HG03175 (cell line): ENCODE results near the gene PIGP.
"Not testable (repeated sequence)": the region's sequence is repeated elsewhere in the genome, so short reads cannot be mapped to it uniquely, and the experiment has no call there.

Source experiments
- ATAC-seq: cut with Tn5 transposase; IDR thresholded peaks from one replicate; pipeline ENCODE4 v1.9.1; 2021; ENCODE audit warnings: mild to moderate bottlenecking, moderate library complexity; ENCODE audit not compliant: unreplicated experiment

PIGP gene

DNA sequence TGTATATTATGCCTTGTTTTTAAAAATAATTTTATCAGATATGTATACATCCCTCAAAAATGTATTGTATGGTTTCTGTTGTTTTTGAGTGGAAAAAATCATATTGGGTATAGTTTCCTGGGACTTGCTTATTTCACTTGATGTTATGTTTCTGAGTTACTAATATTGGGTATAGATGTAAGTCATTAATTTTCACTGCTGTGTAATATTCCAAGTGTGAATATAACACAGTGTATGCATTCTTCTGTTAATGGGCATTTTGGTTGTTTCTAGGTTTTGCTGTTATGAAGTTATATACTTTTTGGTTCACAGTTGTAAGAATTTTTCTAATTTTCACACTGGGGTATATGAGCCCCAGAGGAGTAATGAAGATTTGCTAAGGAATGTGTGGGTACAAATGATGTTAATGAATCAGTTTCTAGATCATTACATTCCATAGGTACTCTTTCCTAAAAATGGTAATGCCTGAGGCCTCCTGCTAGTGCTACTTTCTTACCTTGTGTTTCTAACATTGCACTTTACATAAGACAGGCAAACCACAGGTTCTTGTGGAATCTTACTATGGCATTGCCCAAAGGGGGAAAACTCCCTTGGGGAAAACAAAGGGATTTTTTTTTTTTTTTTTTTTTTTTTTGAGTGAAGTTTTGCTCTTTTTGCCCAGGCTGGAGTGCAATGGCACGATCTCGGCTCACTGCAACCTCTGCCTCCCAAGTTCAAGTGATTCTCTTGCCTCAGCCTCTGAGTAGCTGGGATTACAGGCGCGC, 3.4 kb upstream of the PIGP start:
- no peak for ATAC-seq

DNA sequence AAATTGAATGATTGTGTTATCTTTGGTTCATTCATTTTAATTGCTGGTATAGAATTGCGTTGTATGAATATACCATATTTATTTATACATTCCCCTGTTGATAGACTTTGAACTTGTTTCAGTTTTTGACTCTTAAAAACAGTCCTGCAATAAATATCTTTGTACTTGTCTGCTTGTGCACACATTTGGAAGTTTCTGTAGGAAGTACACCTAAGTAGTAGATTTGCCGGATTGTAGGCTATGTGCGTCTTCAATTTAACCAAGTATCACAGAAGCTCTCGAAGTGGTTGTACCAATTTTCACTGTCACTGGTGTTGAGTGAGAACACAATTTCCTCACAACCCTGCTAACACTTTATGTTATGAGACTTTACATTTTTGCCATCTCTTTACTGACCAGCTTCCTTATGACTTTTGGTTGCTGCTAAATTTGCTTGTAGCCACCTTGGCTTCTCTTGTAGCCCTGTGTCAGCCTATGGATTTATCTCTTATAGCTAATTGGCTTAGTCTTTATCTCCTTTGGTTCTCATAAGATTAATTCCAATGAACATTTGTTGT, 2.4 kb upstream of the PIGP start:
- ATAC-seq = no peak

DNA sequence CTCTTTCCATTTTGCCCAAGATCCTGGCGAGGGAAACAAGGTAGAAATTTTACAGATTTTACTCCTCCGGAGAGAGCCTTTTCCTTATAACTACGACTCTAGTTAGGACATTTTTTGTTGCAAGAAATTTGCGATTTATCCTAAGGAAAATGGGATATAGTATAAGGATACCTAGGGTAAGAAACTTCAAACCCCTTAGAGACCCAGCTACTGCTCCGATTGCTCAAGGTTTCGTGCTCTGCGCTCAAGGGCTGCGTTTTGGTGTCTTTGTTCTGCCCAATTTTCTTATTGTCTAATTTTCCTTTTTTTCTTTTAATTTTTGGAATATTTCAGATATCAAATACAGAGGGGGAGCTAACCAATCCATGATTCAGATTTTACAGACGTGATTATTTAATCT, 1.7 kb upstream of the PIGP start:
- ATAC-seq = no peak

DNA sequence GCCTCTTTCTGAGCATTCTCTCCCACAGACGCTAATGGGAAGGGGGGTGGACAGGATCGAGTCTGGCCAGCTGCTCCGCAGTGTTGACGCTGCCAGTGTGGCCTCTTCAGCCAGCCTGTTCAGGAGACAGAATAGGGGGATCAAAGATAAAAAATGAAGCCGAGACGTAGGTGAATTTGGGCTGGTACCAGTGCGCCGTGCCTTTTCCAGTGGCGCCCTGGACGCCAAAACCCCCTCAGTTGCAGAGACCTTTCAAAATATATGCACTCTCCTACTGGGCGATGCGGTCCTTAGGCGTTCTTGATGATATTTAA, 1.3 kb upstream of the PIGP start:
- no peak for ATAC-seq

DNA sequence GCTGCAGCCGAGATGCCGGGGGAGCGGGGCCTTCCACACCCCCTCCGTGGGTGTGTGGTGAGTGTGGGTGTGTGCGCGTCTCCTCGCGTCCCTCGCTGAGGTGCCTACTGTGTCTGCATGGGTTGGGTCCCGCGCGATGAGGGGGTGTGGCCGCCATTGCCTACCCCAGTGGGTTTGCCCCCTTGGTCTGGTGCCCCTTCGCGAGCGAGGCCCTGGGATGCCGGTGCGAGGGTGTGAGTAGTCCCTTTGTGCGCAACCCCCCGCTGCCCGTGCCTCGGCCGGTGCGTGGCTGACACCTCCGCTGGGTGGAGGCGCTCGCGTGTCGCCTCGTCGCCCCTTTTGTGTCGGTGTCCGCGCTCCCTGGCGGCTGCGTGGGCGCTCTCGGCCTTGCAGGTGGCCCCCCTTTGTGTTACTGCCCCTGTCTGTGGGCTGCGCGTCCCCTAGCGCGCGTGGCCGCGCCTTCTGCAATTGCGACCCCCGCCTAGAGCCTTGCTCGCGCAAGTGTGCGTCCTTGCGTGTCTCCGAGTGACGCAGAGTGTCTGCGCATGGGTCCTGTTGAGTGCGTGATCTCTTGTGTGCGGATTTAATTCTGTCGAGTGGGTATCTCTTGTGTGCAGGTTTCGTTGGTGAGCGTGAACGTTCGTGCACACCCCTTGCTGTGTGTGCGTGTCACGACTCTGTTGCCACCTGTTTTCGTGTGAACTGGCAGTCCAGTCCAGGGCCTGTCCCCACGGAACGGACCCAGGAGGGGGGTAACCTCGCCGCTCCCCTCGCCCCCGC, 736 bp upstream of the PIGP start:
- ATAC-seq = peak; percentile 35

DNA sequence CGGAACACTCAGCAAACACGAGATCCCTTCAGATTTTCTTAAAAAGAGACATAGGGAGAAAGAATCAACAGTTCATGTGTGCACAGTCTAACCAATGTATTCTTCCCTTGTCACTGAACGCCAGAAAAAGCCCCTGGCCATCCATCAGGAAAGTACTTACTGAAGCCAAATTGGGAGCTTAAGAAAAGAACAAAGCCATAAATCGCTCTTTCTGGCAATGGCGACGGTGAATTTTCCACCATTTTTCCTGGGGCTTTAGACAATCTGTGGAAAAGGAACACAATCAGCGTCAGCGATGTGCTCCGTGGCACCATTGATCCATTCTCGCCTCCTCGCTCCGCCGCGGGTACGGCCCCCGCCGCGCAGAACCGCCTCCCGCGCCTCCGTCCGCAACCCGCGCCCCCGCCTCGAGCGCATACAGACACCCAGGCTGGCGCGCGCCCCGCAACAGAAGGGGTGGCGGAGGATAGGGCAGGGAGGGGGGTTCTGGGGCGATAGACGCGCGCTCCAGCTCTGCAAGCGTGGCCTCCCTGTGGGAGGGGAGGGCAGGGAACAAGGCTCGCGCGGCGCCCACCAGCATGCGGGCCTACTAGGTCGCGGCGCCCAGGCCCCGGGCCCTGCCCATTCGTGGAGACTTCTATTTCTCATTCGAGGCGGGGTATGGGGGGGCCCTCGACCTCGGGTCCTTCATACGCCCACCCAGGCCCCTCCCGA, 440 bp downstream of the PIGP start:
- peak; percentile 40 for ATAC-seq

DNA sequence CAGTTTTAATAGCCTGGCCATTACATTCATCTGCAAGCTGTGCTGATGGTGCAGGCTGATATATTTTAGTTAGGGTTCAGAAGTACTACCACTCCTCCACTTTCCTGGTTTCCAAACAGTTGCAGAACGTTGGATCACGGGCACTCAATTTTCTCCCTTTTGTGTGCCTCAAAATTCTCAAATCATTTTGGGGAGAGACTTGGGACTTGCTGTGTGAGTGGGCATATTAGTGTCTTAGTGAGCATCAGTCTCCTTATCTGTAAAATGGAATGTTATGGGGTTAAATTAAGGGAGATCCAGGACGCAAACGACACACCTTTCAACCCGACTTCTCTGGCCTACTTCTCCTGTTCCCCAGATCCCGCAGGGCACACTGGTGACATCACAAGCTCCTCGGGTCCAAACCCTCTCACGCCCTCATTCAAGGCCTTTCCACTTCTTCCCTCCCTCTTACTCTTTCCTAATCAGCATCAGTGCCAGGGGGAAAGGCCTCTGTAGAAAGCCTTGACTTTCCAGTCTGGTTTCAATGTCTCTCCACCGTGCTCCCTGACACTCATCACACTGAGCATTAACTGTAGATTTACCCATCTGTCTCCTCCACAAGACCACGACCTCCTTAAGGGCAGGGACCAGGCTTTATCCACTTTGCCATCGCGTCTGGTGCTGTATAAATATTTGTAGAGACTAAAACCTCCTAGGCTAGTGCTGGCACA, 1.2 kb downstream of the PIGP start:
- ATAC-seq = no peak

DNA sequence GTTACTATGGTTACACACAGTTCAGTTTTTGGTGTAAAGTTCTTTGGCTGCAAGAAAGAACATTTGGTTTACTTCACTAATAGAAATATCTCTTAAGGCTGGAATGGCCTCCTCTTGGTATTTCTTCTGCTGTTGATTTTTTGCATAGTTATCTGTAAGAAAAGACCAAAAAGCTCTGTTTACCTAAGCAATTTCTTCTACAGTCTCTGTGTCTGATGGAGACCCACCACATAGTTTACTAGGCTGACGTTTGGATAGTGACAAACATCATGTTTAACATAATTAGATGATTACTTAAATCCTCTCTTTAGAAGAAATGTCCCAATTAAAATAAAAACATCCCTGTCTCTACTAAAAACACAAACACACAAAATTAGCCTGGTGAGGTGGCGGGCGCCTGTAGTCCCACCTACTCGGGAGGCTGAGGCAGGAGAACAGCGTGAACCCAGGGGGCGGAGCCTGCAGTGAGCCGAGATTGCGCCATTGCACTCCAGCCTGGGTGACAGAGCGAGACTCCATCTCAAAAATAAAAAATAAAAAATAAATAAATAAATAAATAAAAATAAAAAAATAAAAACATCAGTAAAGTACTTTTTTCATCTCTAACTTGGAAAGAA, 7.2 kb downstream of the PIGP start:
- no peak for ATAC-seq

DNA sequence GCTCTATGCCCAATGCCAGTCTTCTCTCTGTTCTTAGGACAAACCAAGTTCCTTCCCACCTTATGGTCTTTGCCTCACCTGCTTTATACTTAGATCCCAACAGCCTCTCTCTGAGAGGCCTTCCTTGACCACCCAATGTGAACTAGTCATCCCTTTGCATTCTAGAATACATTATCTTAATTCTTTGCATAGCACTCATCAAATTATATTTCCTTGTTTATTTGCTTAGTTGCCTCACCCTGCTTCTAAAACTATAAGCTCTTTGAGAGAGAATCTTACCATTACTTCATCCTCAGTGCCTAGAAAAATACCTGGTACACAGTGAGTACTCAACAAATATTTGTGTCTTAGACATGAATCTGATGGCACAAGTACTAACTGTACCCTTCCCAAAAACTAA, 8.0 kb downstream of the PIGP start:
- ATAC-seq = no peak

DNA sequence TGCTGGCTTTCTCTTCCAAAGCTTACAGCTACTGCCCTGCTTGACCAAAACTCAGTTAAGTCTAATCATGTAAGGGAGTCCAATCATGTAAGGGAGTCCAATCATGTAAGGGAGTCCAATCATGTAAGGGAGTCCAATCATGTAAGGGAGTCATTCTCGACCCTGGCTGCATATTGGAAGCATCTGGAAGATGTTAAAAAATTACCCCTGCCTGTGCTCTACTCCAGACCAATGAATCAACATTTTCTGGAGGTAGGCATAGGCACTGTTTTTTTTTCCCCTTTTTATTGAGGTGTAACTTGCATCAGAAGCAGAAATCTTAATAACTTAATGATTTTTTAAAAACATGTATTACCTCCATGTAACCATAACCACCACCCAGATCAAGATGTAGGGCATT, 9.4 kb downstream of the PIGP start:
- no peak for ATAC-seq

DNA sequence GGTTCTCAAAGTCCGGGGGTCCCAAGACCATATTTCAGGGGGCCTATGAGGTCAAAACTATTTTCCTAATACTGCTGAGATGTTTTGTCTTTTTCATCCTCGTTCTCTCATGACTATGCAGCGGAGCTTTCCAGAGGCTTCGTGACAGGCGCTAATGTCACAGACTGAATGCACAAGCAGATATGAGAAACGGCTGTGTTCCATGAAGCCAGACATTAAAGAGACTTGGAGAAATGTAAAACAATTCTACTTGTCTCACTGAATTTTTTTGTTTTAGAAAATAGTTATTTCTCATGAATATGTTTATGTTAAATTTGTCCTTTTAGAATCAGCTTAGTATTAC, 10.3 kb downstream of the PIGP start:
- no peak for ATAC-seq

DNA sequence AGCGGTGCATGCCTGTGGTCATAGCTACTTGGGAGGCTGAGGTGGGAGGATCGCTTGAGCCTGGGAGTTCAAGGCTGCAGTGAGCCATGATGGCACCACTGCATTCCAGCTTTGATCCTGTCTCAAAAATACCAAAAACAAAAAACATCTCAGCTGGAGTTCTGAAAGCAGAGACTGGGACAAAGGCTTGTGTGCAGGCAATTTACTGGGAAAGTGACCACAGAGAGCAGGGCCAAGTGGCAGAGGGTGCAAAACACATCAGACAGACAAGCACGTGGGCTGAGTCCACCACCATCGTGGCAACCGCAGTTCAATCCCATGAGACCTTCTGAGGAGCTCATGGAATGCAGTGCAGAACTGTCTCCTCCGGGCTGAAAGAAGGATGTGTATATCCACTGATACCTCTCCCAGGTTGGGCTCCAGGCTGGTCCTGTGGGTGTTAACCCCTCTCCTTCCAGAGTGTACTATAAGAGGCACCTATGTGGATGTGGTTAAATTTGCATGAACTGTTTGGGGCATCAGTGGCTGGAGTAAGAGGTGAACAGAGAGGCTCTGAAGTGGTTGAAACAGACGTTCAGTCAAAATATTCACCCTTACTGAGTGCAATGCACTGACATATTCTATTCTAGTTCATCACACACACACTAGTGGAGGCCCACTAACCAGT, 10.8 kb downstream of the PIGP start:
- no peak for ATAC-seq

DNA sequence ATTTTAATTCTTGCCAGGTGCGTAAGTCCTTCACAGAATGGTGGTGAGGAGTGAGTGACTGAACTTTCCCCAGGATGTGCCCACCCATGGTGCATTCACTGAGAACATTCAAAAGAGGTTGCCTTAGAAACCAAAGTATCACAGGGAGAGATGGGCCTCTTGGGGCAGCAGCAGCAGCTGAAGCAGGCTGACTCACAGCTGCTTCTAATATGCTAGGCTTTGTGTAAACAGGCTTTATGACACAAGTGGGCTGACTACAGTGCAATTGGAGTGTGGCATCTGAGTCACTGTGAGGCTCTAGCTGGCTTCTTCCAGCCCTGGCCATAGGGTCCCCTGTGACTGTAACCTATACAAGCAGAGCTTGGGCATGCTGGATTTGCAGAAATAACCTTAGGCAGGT, 12.6 kb downstream of the PIGP start:
- ATAC-seq = no peak

DNA sequence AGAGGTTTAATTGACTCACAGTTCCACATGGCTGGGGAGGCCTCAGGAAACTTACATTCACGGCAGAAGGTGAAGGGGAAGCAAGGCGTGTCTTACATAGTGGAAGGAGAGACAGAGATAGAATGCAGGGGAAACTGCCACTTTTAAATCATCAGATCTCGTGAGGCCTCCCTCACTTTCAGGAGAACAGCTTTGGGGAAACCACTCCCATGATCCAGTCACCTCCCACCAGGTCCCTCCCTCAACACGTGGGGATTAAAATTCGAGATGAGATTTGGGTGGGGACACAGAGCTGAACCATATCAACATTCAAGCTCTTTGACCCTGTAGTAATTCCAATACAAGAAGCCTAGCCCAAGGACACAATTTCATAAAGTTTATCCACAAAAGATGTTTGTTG, 13.7 kb downstream of the PIGP start:
- no peak for ATAC-seq

DNA sequence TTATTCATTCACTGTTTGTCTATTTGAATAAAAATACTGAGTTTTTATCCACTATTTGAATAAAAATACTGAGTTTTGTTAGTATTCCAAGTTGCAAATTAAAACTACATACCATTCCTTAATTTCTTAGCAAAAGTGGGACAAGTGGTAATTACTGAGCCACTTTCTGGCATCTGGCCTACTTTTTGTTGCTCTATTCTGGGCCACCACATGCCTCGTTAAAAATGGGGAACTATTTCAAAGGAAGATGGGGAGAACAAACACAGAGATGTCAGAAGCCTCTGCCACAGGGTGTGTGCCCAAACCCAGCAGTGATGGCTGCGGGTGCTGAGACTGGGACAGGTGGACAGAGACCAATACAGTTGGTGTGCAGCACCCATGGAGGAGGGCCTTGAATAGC, 14.6 kb downstream of the PIGP start:
- ATAC-seq = no peak

DNA sequence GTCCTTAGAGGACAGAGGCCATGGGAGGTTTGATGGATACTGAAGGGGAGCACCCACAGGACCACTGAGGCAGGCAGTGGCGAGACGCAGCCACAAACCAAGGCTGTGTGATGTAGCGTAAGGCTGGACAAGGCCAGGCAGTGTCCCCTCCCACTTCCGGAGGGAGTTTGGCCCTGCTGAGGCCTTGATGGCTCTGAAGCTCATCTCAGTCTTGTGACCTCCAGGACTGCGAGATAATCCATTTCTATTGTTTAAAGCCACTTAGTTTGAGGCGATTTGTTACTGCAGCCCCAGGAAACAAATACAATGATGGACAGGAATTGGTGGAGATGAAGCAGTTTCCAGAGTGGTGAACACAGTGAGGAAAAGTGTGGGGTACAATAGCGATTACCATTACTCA, 15.3 kb downstream of the PIGP start:
- ATAC-seq = no peak

DNA sequence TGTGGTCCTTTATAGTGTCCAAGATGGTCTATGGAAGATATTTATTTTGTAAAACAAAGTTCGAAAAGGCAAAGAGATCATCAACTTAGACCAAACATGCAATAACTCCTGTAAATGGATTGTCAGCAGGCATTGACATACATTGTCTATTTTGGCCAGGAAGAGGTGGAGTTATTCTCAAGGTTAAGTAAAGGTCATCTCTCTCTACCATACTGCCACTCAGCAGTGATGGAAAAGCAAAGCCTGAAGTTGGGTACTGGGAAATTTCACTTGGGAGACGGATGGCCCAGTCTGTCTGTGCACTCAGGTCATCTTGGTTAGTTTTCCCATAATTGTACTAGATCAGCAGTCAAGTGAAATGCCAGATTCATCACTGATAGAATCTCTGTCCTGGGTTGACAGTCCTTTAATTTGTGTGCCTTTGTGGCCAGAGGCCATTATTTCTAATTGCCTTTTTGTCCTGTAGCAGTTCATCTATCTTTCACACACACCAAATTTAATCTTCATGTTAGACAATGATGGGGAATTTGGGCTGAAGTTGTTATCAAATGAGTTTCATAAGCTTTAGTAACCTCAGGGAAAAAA, 17.5 kb downstream of the PIGP start:
- ATAC-seq = no peak

DNA sequence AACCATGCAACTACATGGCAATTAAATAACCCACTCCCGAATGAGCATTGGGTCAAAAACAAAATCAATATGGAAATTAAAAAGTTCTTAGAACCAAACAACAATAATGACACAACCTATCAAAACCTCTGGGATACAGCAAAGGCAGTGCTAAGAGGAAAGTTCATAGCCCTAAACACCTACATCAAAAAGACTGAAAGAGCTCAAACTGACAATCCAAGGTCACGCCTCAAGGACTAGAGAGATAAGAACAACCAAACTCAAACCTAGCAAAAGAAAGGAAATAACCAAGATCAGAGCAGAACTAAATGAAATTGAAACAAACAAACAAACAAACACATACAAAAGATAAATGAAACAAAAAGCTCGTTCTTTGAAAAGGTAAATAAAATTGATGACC, 23.1 kb downstream of the PIGP start:
- not testable (repeated sequence) for ATAC-seq

DNA sequence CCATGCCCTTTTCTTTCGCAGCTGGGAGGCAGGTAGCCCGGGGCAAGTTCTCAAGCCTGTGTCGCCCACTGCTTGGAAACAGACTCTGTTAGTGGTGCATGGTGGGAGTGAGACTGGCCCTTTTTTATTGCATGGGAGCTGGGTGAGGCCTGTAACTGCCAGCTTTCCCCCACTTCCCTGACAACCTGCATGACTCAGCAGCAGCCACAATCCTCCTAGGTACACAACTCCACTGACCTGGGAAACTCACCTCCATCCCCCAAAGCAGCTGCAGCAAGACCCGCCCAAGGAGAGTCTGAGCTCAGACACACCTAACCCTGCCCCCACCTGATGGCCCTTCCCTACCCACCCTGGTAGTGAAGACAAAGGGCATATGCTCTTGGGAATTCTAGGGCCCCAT, 25.8 kb downstream of the PIGP start:
- ATAC-seq = no peak

DNA sequence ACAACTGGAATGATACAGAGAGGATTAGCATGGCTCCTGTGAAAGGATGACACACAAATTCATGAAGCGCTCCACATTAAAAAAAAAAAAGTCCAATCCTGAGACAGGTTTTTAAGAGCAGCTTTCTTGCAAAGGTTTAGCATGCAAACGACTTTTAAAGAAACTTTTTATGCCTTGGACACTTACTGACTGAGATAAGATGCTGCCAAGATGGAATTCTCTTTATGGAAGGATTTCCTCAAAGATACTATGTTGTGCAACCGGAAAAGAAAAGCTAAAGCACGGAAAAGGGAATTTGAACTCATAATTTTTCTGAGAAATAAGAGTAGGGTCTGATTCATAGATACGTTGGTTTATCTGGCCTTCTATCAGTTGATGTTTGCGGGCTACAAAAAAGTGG, 27.3 kb downstream of the PIGP start:
- ATAC-seq = no peak
